DND-41 (cell line): ENCODE measurements around the gene ZNF232.
"Not testable (repeated sequence)": the region's sequence is repeated elsewhere in the genome, so short reads cannot be mapped to it uniquely, and the experiment has no call there.

ENCODE experiments used
- CTCF ChIP-seq: IDR thresholded peaks from 2 replicates; pipeline ENCODE4 v1.5.1; 2012; ENCODE audit warnings: borderline replicate concordance, low read length, moderate library complexity, mild to moderate bottlenecking; ENCODE audit not compliant: poor library complexity, severe bottlenecking; ENCODE audit errors: extremely low read depth
- EZH2 ChIP-seq: IDR thresholded peaks from 3 replicates; pipeline ENCODE4 v1.6.1; 2012; ENCODE audit warnings: borderline replicate concordance, low read depth, mild to moderate bottlenecking, moderate library complexity, low read length, inconsistent platforms; ENCODE audit not compliant: severe bottlenecking

- not testable (repeated sequence) for TF ChIP-seq CTCF, EZH2
Observed at GRCh38 chr17:5132503-5133225, 21.0 kb upstream of the ZNF232 start.
